NCI-H1105 (cell line): ENCODE results near the gene IRF2BP1.

Source experiments
- DNase-seq: peaks from one replicate; lab custom pipeline; 2025; lab: John Stamatoyannopoulos, UW

IRF2BP1 gene

GRCh38 chr19:45862564-45863334 is 23.2 kb downstream of the IRF2BP1 start, which contains the start of gene SYMPK:
TSS of gene SYMPK (minus strand) at chr19:45863147. CDS start at chr19:45854495, 8,652 bp downstream.
- DNase-seq: peak; percentile 99

GRCh38 chr19:45862271-45862563 is 23.7 kb downstream of the IRF2BP1 start:
- DNase-seq: no peak

- no peak for DNase-seq
These were observed 25.3 kb downstream of the IRF2BP1 start for GRCh38 chr19:45860359-45861259.

GRCh38 chr19:45854167-45854778 is 31.7 kb downstream of the IRF2BP1 start:
- no peak for DNase-seq

GRCh38 chr19:45852983-45853382 is 33.0 kb downstream of the IRF2BP1 start:
- DNase-seq: no peak

GRCh38 chr19:45852145-45852750 is 33.7 kb downstream of the IRF2BP1 start:
- DNase-seq: no peak

GRCh38 chr19:45848922-45849321 is 37.0 kb downstream of the IRF2BP1 start:
- no peak for DNase-seq

- DNase-seq: no peak
These were observed 38.3 kb downstream of the IRF2BP1 start for GRCh38 chr19:45847663-45848062.

GRCh38 chr19:45842198-45842597 is 43.7 kb downstream of the IRF2BP1 start:
- no peak for DNase-seq

GRCh38 chr19:45834970-45835369 is 51.0 kb downstream of the IRF2BP1 start:
- DNase-seq: no peak
